Astrocyte (in vitro differentiated cells and primary cell): ENCODE measurements around the gene IER3.

Experiments used
- CTCF ChIP-seq: IDR thresholded peaks from 2 replicates; pipeline ENCODE4 v1.5.1; 2011; ENCODE audit warnings: low read depth, mild to moderate bottlenecking, inconsistent platforms, low read length, moderate library complexity; ENCODE audit not compliant: insufficient read depth
- EZH2 ChIP-seq: IDR thresholded peaks from 2 replicates; pipeline ENCODE4 v1.6.1; 2012; ENCODE audit warnings: mild to moderate bottlenecking, low read length, inconsistent platforms; ENCODE audit not compliant: insufficient read depth

- TF ChIP-seq EZH2 (no peak), CTCF (no peak)
These were observed 30.4 kb upstream of the IER3 start for GRCh38 chr6:30774701-30775100.
